ENCODE measurements around the gene TADA2B. TPM values are rescaled to one million over a fixed set of nuclear protein-coding genes. Genes with fewer than 3 reads are reported as not detected.

Gene TADA2B, protein sequence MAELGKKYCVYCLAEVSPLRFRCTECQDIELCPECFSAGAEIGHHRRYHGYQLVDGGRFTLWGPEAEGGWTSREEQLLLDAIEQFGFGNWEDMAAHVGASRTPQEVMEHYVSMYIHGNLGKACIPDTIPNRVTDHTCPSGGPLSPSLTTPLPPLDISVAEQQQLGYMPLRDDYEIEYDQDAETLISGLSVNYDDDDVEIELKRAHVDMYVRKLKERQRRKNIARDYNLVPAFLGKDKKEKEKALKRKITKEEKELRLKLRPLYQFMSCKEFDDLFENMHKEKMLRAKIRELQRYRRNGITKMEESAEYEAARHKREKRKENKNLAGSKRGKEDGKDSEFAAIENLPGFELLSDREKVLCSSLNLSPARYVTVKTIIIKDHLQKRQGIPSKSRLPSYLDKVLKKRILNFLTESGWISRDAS
- total RNA-seq, result 12.5 TPM

DNA sequence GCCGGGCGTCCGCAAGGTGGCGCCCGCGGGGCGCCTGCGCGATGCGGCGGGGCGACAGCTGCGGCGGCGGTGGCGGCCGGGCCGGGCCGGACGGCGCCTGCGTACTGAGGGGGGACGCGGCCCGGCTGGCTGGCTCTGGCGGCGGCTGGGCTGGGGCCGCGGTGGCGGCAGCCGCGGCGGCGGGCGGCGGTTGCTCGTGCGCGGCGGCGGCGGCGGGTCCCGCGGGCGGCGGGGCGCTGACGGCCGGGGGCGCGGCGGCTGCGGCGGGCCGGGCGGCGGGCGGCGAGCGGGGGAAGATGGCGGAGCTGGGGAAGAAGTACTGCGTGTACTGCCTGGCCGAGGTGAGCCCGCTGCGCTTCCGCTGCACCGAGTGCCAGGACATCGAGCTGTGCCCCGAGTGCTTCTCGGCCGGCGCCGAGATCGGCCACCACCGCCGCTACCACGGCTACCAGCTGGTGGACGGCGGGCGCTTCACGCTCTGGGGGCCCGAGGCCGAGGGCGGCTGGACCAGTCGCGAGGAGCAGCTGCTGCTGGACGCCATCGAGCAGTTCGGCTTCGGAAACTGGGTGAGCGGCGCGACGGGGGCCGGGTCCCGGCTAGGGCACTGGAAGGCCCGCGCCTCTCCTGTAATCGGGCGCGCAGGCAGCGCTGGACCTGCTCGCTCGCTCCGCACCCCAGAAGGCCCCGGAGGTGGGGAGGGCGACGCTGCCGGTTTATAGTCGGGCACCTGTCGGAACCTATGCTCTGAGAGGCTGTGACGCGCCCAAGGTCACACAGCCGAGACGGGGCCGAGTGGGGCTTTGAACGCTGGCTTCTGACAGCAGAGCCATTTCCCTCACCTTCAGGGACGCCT, at the start of gene TADA2B:
TADA2B (plus strand) TSS at position 89 of the 853 bp plus-strand sequence; CDS start at position 297, 208 bp downstream.
- ATAC-seq, result peak; percentile 34

DNA sequence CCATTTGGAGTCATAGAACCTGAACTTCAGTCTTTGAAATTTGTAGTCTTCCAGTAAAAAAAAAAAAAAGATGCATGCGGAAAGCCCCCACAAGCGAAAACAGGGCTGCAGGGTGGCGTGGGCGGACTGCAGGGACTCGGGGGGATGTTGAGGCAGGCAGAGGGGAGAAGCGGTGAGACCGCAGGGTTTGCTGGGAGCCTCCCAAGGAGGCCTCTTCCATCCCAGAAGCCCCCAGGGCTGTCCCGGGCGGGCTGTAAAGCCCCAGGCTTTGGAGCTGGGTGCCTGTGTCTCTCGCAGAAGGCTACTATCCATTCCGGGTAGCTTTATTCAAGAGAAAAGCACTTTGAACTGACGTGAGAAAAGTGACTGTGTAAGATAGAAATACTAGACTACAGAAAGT, 46.7 kb upstream of the TADA2B start:
- no peak for ATAC-seq

DNA sequence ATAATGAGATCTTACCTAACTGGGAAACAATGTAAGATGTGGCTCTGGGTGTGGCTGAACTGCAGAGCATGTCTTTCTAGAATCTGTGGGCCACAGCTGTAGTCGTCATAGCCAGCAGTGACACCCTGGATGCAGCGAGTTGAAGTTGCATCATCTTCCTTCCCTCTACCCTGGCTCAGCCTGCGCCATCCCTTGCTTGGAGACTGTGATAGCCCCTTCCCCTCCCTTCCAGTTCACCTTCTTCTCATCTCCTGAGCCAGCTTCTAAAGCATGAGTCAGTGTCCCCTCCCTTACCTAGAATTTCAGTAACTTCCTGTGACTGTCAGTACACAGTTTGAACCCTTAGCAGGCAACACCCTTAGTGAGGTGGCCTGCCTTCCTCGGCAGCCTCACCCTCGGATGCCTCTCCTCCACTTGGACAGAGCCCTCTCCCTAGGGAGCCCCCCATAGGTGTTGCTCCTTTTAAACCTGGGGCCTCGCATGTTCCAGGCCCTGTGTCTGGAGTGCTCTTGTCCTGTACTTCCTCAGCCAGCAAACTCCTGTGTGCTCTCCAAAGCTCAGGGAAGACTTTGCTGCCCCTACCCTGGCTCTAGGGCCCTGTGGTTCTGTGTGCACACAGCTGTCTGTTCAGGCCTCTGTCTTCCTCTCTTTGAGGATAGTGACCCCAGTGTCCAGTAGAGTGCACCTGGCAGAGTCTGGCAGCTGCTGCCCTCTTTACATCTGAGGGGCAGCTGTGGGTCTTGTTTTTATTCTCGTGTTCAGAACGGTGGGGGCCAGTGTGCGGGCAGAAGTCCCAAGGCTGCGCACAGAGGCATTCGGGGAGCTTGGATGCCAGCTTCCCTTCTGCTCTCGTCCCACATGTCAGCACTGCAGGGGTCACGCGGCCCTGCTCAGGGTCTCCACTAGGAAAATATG, 43.7 kb upstream of the TADA2B start:
- ATAC-seq, result peak; percentile 94

DNA sequence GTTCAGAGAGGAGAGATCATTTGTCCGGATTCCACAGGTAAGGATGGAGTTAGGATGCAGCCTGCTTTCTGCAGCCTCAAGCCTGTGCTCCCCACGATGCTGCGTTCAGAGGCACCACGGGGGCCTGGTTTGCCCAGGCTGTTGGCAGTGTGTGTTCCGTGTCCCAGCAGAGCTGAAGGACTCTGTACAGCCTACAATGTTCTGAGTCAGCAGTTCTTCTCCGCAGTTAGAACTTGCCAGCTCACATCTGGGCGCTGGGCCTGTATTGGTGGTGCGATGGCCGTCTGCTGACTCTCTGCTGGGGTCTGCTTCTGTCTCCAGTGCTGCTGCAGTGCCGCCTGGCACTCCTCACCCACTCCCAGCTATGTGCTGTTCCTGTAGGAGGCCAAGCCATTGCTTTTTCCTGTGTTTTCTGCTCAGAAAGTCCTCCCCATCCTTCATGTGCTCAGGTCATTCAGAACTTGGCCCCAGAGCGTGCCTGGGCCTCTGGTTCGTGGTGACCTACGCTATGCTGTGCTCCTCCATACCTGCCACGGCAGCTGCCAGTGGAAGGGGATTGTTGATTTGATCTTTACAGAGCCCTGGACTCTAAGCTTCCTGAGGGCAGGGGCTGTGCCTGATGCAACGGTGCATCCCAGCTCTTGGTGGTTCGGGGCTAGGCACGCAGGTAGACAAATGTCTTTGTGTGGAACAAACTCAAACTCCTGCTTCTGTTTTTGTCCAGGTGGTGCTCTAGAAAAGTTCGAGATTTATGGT, 42.6 kb upstream of the TADA2B start:
- ATAC-seq, result no peak

DNA sequence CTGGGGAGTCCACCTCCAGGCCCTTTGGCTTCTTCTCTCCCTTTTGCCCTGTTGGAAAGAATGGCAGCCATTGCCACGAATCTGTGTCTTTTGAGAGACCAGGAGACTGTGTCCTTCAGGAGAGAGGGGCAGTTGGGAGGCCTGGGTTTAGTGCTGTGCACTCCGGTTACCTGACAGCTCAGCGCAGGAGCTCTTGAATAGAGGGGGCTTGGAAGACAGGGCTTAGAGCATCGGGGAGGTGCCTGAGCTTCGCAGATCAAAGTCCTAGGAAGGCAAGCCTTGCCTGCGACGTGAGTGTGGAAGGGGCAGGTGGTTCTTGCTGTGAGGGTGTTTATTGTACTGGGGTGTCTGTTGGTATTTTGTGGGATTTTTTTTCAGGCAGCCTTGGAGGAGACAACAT, 41.9 kb upstream of the TADA2B start:
- no peak for ATAC-seq

DNA sequence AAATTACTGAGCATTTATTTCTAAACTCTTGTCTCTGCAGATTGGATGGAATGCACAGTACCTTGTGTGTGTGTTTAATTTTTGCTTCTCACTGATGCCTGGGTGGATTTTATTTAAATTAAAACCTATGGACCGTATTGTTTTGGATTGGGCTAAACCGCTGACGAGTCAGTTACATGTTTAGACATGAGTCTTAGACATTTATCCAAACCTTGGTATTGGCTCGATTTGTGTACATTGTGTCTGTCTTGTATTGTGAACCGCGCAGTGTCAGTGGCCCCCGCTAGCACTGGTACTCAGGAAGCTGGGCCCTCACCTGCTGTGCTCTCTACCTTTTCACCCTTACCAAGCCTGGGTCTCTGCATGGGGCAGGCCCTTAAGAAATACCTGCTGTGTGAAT, 40.8 kb upstream of the TADA2B start:
- ATAC-seq, result peak; percentile 37

DNA sequence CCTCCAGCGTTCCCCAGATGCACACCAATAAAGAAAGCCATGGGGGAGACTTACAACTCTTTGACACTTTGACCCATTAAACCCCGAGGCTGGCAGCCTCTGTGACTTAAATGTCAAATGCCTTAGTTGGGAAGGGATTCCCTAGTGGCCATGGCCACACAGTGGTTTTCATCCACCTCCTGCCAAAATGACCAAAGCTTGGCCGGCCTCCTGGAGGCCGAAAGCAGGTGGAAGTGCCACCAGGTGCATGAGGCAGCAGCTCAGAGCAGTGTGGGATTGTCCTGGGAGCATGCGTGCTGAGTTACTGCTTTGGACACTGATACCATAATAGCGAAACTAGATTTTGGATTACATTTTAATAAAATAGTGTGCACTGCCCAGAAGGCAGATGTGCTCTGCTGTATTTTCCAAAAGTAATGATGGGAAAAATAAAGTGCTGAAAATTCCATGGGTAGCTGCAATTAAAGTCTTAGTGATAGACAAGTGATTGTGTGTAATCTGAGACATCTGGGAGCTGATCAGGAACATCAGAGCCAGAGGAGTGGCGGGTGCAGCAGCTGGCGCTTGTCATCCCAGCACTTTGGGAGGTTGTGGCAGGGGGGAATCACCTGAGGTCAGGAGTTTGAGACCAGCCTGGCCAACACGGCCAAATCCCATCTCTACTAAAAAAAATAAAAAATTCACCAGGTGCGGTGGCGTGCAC, 39.8 kb upstream of the TADA2B start:
- ATAC-seq, result no peak

DNA sequence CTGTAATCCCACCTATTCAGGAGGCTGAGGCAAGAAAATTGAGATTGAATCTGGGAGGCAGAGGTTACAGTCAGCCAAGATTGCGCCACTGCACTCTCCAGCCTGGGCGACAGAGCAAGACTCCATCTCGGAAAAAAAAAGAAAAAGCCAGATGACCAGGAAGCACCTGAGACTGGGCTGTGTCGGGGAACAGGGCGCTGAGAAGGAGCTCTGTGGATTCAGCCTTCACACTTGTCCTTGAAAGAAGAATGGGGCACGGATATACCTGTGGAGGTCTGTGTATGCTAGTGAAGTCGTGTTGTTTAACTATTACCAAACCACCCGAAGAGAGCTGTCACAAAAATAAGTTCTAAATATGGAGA, 39.3 kb upstream of the TADA2B start:
- ATAC-seq, result no peak

DNA sequence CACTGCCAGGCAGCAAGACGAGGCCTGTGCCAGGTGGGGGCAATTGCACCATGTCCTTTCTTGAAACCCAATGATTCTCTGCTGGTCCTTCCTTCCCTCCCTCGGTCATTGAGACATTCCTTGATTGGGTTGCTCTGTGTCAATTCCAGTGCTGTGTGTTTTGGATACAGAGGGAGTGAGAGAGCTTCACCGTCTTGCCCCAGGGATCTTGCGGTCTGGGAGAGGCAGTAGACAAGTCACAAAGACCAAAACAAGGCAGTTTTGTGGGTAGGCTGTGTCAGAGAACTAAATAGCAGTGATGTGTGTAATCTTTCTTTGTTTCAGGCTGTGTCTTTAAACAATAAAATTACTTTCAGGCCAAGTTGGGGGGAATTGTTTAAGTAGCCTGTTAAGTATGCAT, 38.8 kb upstream of the TADA2B start:
- peak; percentile 78 for ATAC-seq

DNA sequence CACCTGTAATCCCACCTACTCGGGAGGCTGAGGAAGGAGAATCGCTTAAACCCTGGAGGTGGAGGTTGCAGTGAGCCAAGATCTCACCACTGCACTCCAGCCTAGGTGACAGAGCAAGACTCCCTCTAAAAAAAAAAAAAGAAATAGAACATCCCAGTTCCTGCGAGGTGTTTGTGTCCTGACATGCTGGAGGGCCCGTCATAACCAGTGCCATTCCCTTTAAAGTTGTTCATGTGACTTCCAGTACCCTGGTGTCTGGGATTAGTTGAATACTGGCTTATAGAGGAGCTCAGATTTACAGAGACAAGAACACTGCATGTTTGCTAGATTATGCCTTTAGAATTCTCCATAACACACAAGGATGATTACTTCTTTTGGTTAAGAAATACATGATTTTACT, 37.6 kb upstream of the TADA2B start:
- peak; percentile 47 for ATAC-seq

DNA sequence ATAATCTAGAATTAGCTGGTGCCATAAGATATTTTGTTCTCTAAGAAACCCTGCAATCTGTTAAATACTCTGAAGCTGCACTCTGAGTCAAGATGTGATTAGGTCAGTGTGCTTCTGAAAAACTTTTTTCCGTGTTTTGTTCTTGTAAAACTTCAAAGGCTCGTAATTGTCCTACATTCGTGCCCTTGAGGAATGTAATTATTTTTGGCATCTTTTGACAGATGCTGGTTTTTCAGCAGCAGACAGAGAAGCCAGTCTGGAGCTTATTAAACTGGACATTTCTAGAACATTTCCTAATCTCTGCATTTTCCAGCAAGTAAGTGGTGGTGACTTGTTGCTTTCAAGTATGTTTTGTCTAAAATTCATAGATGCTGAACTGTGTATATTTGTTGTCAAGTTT, 36.8 kb upstream of the TADA2B start:
- no peak for ATAC-seq

DNA sequence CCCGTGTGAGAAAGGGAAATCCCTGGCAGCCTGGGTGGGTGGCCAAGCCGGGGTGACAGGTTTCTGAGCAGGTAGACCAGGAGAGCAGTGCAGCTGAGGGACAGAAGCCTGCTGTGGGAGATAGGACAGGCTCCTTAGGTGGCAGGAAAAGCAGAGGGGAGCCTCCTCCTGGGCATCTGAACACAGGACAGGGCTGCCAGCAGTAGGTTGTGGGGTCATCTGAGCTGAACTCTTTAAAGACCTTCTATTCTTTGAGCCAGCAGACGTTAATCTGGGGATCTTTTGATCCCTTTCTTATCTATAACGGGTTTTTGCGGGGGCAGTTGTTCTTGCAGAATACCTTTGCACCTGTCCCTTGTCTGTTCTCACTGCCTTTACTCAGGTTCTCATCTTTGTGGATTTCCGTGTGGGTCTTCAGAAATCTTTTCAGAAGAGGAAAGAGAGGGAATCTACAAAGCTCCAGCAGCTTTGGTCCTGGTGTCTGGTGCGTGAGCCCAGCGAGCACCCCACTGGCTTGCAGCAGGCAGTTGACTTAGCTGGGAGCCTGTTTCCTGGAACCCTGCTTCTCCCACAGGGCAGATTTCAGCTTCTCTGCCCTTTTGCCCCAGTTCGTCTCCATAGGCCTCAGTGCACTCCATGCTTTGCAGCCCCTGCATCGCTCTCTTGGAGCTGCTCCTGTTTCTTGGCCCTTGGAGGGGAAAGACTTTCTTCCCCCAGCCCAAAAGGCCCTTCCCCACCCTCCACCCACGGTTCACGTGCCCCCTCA, 35.8 kb upstream of the TADA2B start:
- no peak for ATAC-seq

DNA sequence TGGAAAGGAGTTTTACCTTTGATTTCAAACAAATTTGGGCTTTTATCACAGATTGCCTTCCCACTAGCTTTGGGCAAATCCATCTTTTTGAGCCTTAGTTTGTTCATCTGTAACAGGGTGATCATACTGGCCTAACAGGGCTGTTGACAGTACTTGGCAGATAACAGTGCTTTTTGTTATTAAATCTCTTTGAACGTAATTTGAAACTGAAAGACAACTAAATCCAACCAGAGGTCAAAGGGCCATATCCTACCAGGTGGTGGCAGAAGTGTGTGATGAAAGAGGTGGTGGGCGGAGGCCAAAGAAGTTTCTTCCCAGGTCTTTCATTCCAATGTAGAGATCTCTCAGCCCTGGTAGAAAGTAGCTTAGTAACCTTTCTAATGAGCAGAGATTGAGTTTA, 35.2 kb upstream of the TADA2B start:
- no peak for ATAC-seq

DNA sequence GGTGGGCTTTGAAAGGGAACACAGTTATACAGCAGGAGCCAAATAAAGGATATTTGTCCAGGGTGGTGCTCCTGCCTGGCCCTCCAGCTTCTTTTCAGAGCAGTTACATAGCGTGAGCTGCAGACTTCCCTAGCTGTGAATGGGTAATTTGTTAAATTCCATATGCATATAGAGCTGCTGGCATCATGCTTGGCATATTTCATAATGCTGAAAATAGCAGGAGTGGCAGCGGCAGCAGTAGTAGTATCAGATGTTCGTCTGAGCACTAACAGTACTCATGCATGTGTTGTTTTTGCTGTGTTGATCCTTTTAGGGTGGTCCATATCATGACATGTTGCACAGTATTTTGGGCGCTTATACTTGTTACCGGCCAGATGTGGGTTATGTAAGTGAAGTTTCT, 33.6 kb upstream of the TADA2B start:
- ATAC-seq, result no peak

DNA sequence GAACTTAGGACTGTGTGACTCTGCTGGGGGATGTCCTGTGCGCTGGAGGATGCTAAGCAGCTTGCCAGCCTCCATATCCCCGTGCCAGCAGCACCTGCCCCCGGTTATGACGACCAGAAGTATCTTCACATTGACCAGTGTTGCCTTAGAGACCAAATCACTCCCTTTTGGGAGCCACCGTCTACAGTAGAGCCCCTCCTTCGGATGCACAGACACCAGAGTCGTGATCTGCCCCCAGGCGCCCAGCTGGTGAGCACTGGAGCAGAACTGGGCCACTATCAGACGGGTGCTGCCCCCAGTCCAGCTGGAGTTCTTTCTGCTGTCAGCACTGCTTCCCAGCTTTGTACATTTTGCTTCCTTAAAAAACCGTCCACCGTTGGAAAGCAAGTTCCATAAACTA, 30.0 kb upstream of the TADA2B start:
- no peak for ATAC-seq

DNA sequence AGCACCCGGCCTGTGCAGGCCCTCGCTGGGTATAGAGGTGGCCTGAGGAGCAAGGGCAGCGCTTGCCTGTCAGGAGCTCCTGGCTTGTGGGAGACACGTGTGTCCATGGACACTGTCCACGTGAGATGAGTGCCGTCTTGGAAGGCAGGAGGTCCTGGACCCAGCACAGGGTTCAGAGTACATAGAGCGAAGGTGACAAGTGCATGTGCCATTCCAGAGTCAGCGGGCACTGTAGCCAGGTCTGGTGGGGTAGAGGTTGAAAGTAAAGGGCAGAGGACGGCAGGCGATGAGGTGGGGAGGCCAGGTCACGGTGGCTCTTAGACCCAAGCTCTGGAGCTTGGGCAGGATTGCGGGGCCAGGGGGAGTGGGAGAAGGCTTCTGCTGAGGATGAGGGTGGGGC, 28.4 kb upstream of the TADA2B start:
- peak; percentile 12 for ATAC-seq

DNA sequence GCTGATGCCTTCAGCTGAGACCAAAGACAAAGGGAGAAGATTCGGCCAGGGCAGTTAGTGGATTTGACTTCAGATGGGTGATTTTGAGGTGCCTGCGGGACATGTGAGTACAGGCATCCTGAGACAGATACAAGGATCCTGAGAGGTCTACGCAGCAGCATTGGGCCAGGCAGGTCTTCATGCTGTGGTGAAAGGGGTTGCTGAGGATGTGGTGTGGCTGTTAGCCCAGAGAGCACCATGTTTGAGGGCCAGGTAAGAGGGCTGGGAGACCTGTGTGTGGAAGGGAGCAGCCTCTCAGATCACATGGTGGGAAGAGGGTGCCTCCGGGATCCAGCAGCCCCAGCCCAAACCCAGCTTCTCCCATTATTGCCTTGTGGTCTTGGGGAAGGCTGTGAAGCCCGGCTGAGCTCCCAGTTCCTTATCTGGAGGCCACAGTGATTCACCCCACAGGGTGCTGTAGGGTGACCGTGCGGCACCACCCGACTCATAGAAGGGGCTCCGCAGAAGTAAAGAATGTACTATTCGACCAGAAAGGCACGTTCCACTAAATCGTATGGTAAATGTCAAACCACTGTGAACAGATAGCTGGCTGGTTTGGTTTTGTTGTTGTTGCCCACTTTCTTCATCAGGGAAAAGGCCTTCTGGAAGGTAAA, 27.7 kb upstream of the TADA2B start:
- no peak for ATAC-seq

DNA sequence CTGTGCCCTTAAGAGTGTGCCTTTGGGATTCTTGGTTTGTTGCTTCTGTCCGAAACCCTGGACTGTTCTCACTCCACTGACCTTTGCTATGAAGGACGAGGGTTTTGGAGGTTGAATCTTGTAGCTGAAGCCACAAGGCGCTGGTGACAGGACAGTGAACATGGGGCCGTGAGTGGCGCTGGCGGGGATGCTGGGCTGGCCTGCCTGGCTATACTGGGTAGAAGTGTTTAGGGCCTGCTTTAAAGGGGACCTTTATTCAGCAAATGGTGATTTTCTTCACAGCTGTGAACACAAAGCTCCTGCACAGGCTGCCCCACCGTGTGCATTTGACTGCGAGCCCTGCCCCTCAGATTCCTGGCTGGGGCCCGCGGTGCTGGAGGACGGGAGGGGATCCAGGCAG, 27.1 kb upstream of the TADA2B start:
- no peak for ATAC-seq

DNA sequence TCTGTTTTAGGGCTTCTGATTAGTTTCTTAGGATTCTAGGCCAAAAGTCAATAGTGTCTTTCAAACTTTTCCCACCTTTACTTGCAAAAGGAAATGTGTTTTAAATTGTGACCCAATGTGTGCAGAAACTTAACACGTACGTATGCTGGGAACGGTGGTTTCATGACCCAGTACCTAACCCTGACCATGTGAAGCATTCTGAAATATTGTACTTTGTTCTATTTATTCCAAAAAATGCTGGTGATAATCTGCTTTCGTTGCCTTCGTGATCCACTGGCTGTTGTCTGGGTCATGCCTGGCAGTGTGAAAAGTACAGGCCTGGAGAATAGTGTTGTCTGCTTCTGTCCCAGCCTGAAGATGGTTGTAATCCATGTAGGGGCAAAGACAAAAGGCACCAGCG, 26.7 kb upstream of the TADA2B start:
- no peak for ATAC-seq

DNA sequence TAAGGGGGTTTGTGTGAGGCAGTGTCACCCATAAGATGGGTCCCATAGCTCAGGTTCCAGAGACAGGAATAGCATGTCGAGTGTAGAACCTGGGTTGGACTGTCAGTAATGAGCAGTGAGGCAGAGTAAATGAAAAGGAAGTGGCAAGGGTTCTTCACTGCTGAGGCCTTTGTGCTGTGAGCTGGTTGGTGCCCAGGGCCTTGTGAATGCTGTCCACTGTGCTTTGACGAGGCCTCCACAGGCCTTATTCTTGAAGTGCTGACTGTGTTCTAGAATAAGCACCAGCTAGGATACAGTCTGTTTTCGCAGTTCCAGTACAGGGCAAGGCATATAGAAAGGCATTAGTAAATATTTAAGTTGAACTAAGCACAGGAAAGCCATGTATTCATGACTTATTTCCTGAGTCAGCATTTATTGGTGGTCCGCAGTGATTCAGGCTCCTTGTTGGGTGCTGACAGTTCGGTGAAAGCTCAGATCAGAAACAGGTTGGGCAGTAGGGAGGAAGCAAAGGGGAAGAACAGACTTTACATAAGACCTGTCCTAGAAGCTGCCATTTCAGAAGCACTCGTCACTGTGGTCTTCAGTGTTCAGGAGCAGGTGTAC, 25.6 kb upstream of the TADA2B start:
- ATAC-seq, result no peak

All from esophagus mucosa (tissue), 1 donor.